ENCODE measurements around the gene NDUFAF3.

Gene NDUFAF3

GRCh38 chr3:49021813-49022687 lies at the start of gene NDUFAF3:
Gene NDUFAF3, plus strand, starts transcription at chr3:49022121. Its CDS starts 24 bp downstream, at chr3:49022145.
- DNase-seq (ENCODE audit: low read depth), result peak; percentile 96
- H3K4me3 ChIP-seq (ENCODE audit: low read length), result peak within 1 kb of the TSS; percentile 85
- peak; percentile 72 for TF ChIP-seq CTCF (IDR thresholded peaks at IDR 0.05; ENCODE audit: insufficient read depth, low read depth, low read length, missing control alignments)

GRCh38 chr3:48974076-48974864 lies 47.7 kb upstream of the NDUFAF3 start:
- no peak for DNase-seq (ENCODE audit: low read depth)
- no peak overlapping the region for H3K4me3 ChIP-seq (ENCODE audit: low read length)
- no peak for TF ChIP-seq CTCF (IDR thresholded peaks at IDR 0.05; ENCODE audit: insufficient read depth, low read depth, low read length, missing control alignments)

GRCh38 chr3:48979451-48979850 lies 42.5 kb upstream of the NDUFAF3 start:
- no peak for TF ChIP-seq CTCF (IDR thresholded peaks at IDR 0.05; ENCODE audit: insufficient read depth, low read depth, low read length, missing control alignments)
- H3K4me3 ChIP-seq (ENCODE audit: low read length), result no peak overlapping the region
- DNase-seq (ENCODE audit: low read depth), result no peak

GRCh38 chr3:48980295-48980694 lies 41.6 kb upstream of the NDUFAF3 start:
- H3K4me3 ChIP-seq (ENCODE audit: low read length), result no peak overlapping the region
- no peak for DNase-seq (ENCODE audit: low read depth)
- TF ChIP-seq CTCF (IDR thresholded peaks at IDR 0.05; ENCODE audit: insufficient read depth, low read depth, low read length, missing control alignments), result no peak

GRCh38 chr3:48982016-48982415 lies 39.9 kb upstream of the NDUFAF3 start:
- TF ChIP-seq CTCF (IDR thresholded peaks at IDR 0.05; ENCODE audit: insufficient read depth, low read depth, low read length, missing control alignments), result no peak
- no peak for DNase-seq (ENCODE audit: low read depth)

GRCh38 chr3:48982686-48983085 lies 39.2 kb upstream of the NDUFAF3 start:
- no peak for DNase-seq (ENCODE audit: low read depth)
- no peak overlapping the region for H3K4me3 ChIP-seq (ENCODE audit: low read length)
- no peak for TF ChIP-seq CTCF (IDR thresholded peaks at IDR 0.05; ENCODE audit: insufficient read depth, low read depth, low read length, missing control alignments)

More at GRCh38 chr3:48982016-48982415, 39.9 kb upstream of the NDUFAF3 start:
- H3K4me3 ChIP-seq (ENCODE audit: low read length), result no peak overlapping the region

Measured in epithelial cell of esophagus (primary cell).